HG02884 (cell line): Measurements from ENCODE around the gene SPG21.

Source experiments
- ATAC-seq: cut with Tn5 transposase; IDR thresholded peaks from one replicate; pipeline ENCODE4 v1.9.1; 2021; ENCODE audit warnings: mild to moderate bottlenecking, moderate library complexity; ENCODE audit not compliant: unreplicated experiment

Gene SPG21

DNA sequence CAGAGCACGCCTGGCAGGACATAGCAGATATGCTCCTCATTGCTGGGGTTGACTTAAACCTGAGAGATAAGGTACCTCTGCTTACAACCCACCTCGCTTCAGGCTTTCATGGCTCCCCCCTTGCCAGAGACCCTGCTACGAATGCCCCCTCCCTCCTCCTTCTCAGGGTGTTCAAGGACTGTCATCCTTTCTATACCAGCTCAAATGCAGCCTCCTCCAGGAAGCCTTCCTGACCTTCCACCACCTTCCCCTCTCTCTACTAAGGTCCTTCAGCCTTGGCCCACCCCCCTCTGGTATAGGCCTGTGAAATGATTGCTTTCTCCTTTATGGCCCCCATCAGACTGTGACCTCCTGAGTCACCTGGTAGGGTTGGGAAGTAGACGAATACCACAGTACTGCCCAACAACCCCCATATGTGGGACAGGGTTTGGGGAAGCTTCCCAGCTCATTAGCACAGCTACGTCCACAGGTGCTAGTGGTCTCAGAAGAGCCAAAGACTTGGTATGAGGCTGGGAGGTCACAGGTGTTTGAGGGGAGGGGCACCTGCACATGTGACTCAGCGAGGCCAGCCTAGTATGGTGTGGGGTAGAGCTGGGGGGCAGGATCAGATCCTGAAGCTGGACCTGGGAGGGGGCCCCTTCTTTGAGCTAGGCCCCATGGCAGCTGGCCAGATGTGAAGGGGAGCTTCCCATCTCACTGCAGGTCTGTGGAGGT, 46.0 kb downstream of the SPG21 start:
- no peak for ATAC-seq

- no peak for ATAC-seq
Measured at GRCh38 chr15:64942356-64942755, 47.4 kb downstream of the SPG21 start.

DNA sequence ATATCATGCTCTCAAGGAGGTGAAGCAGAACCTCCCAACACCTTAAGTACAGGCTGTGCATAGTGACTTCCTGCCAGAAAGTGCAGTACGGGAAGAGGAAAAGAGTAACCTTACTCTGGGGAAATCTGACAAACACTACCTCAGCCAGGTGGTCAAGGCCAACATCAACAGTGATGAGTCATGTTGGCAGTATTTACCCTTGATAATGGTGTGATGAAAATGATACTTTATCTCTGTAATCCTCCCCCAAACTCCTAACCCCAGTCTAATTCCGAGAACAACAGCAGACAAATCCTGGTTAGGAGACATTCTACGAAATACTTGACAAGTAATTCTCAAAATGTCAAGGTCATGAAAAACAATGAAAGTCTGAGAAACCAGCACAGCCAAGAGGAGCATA, 51.5 kb downstream of the SPG21 start:
- ATAC-seq: no peak

DNA sequence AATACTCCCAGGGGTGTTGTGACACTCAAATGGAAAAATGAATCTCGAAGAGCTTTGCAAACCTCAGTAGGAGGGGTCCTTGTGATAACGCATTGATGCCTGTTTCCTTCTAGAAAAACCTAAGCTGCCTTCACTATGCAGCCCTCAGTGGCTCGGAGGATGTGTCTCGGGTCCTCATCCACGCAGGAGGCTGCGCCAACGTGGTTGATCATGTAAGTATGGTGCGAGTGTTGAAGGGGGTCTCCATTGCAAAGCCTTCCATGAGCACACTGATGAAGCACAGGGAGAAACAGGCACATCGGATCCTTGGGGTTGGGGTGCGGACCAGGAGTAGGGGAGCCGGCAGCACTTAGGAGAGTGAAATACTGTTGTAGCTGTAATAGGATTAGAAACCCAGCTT, 55.7 kb downstream of the SPG21 start:
- ATAC-seq: no peak

DNA sequence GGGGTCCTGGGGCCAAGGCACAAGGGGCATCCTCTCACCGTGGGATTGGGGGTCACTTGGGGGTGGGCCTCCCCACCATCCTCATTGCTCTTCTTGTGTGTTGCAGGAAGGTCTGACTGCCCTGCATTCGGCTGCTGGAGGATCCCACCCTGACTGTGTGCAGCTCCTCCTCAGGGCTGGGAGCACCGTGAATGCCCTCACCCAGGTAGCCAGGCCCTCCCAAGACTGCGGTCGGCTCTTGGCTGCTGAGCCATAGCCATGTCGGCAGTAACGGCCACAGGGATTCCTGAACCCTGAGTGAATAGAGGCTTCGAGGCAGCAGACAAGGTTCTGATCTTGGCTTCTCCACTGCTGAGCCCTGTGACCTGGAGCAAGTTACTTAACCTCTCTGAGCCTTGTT, 58.3 kb downstream of the SPG21 start:
- no peak for ATAC-seq

GRCh38 chr15:64930778-64931371, 58.8 kb downstream of the SPG21 start:
- no peak for ATAC-seq

DNA sequence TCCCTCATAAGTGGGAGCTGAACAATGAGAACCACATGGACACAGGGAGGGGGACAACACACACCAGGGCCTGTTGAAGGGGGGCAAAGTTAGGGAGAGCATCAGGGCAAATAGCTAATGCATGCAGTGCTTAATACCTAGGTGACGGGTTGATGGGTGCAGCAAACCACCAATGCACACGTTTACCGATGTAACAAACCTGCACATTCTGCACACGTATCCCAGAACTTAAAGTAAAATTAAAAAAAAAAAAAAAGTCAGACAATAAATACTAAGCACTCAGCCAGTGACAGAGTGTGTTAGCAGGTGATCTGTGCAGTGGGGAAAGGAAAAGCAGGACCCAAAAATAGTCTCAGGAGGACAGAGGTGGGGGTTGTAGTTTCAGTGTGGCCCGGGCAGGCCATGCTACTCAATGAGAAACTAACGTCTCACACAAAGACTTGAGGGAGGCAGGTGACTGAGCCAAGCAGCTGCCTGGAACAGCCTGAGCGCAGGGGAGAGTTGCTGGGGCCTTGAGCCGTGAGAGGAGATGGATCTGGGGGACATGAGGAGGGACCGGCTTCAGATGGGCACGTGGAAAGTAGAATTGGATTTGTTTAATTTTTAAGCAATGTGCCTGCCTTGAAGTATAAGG, 59.6 kb downstream of the SPG21 start:
- ATAC-seq: no peak

DNA sequence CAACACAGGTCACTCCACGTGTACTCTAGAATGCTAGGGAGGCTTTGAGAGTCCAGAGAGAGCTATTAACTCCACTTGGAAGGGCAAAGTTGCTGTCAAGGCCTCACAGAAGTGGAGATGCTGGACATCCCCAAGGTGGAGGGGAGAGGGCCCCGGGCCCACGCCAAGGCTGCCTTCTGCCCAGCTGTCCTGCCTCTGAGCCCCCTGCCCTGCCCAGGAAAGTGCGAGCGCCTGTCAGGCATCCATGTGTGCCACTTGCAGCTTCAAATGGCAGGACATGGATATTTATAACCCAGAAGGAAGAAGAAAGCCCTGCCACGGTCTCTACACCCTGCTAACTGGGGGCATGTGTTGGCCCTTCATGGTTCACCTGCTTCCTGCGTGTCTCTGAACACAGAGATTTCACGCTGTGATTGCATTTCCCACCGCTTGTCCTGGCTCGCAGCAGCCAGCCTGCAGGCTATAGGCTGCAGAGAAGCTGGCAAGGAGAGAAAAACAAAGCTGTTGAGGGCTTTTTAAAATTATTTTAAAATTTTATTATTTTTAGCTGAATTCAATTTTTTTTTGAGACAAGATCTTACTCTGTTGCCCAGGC, 61.0 kb downstream of the SPG21 start:
- no peak for ATAC-seq

GRCh38 chr15:64926661-64927060, 63.1 kb downstream of the SPG21 start:
- no peak for ATAC-seq

- no peak for ATAC-seq
Measured at GRCh38 chr15:64925335-64926330, 64.1 kb downstream of the SPG21 start.

- ATAC-seq: no peak
Measured at GRCh38 chr15:64923546-64923945, 66.2 kb downstream of the SPG21 start.

DNA sequence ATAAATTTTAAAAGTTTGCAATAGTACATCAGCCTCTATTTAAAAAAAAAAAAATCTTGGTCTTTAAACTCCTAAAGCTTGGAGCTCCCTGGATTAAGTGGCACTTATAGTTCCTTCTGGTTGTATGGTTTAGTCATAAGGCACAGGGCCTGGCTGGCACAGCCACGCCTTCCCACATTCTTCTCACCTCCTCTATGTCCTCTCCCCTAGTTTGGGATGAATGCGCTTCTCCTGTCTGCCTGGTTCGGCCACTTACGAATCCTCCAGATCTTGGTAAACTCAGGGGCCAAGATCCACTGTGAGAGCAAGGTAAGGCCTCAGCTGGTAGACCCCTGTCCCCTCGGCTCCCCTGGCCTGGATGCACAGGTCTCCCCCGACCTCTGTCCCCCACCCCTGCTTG, 68.0 kb downstream of the SPG21 start:
- ATAC-seq: no peak

- no peak for ATAC-seq
Measured at GRCh38 chr15:64919721-64920120, 70.0 kb downstream of the SPG21 start.

DNA sequence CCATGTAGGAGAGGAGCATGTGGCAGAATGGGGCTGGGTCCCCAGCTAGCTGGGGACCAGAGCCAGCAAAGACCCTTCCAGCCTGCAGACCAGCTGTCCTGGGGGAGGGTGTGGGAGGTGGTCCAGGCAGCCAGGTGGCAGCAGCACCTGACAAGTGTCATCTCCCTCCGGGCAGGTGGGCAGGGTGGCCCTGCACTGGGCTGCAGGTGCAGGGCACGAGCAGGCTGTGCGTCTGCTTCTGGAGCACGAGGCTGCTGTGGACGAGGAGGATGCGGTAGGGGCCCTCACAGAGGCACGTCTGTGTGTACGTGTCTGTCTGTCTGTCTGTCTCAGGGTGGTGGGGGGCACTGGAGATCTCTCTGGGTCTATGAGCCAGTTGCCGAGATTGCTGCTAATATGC, 72.5 kb downstream of the SPG21 start:
- ATAC-seq: no peak

DNA sequence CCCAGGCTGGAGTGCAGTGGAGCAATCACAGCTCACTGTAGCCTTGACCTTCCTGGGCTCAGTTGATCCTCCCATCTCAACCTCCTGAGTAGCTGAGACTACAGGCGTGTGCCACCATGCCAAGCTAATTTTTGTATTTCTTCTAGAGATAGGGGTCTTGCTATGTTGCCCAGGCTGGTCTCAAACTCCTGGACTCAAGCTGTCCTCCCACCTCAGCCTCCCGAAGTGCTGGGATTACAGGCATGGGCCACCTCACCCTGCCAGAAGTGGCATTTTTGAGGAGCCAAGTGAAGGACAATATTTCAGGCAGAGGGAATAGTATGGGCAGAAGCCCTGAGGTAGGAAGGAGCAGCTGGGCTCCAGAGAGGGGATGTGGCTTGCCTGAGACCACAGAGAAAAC, 73.3 kb downstream of the SPG21 start:
- ATAC-seq: no peak

- ATAC-seq: no peak
Measured at GRCh38 chr15:64915518-64916227, 74.0 kb downstream of the SPG21 start.
